GM10266 (cell line): ENCODE data around the gene KCNN4.

Experiments used
- DNase-seq: peaks from one replicate; pipeline ENCODE4 v3.0.0; 2012; ENCODE audit errors: extremely low spot score
- CTCF ChIP-seq: IDR thresholded peaks from 2 replicates; pipeline ENCODE4 v1.5.1; 2012; ENCODE audit warnings: mild to moderate bottlenecking, low read depth; ENCODE audit not compliant: control insufficient read depth, insufficient read depth; ENCODE audit errors: missing control alignments

KCNN4 gene

GRCh38 chr19:43727593-43727853, 53.2 kb downstream of the KCNN4 start:
- no peak for DNase-seq
- no peak for TF ChIP-seq CTCF

GRCh38 chr19:43726736-43727592, 53.8 kb downstream of the KCNN4 start:
- no peak for TF ChIP-seq CTCF
- no peak for DNase-seq

GRCh38 chr19:43725468-43725867, 55.3 kb downstream of the KCNN4 start:
- no peak for TF ChIP-seq CTCF
- DNase-seq = peak; percentile 65

- TF ChIP-seq CTCF = no peak
- no peak for DNase-seq
Measured at GRCh38 chr19:43724896-43725295, 55.9 kb downstream of the KCNN4 start.

GRCh38 chr19:43723588-43723987, 57.2 kb downstream of the KCNN4 start:
- DNase-seq = no peak

GRCh38 chr19:43721469-43722048, 59.2 kb downstream of the KCNN4 start:
- no peak for DNase-seq
- TF ChIP-seq CTCF = no peak

More at GRCh38 chr19:43723588-43723987, 57.2 kb downstream of the KCNN4 start:
- no peak for TF ChIP-seq CTCF

- DNase-seq = no peak
- no peak for TF ChIP-seq CTCF
Measured at GRCh38 chr19:43720936-43721335, 59.8 kb downstream of the KCNN4 start.
